ENCODE measurements around the gene TSPAN18. TPM values are rescaled to one million over a fixed set of nuclear protein-coding genes. Genes with fewer than 3 reads are reported as not detected.
A peak's percentile ranks its signal among the peaks of the same experiment; 100 is the strongest.

The TSPAN18 gene
- total RNA-seq, 2 donors from 2014 or later = 2.0 to 7.7 TPM

GRCh38 chr11:44774108-44774507, 47.3 kb downstream of the TSPAN18 start:
- H3K27me3 ChIP-seq (replicated peaks; ENCODE audit: insufficient read depth) = no peaks in the 10 kb centered on the region
- H3K9me3 ChIP-seq = no peaks in the 10 kb centered on the region
- no peaks in the 10 kb centered on the region for H3K36me3 ChIP-seq
- ATAC-seq (ENCODE audit: insufficient number of reproducible peaks, low FRiP score, low read depth) = no peak
- no peak for TF ChIP-seq CTCF (IDR thresholded peaks at IDR 0.05)
- DNase-seq (ENCODE audit: low spot score) = no peak
- peaks cover 6 to 16% of the 10 kb centered on the region in 2 donors for H3K4me1 ChIP-seq (ENCODE audit: control insufficient read depth in 1 of 2, low read depth in 2 of 2)
- no peak overlapping the region for H3K27ac ChIP-seq
- no peak overlapping the region for H3K4me3 ChIP-seq

GRCh38 chr11:44774731-44775130, 48.0 kb downstream of the TSPAN18 start:
- Histone ChIP-seq H3K27ac (no peak overlapping the region), H3K9me3 (no peaks in the 10 kb centered on the region), H3K4me1 (ENCODE audit: control insufficient read depth in 1 of 2, low read depth in 2 of 2) (peaks cover 6 to 16% of the 10 kb centered on the region in 2 donors), H3K27me3 (replicated peaks; ENCODE audit: insufficient read depth) (no peaks in the 10 kb centered on the region), H3K4me3 (no peak overlapping the region), H3K36me3 (no peaks in the 10 kb centered on the region)
- no peak for ATAC-seq (ENCODE audit: insufficient number of reproducible peaks, low FRiP score, low read depth)
- no peak for DNase-seq (ENCODE audit: low spot score)
- no peak for TF ChIP-seq CTCF (IDR thresholded peaks at IDR 0.05)

DNA sequence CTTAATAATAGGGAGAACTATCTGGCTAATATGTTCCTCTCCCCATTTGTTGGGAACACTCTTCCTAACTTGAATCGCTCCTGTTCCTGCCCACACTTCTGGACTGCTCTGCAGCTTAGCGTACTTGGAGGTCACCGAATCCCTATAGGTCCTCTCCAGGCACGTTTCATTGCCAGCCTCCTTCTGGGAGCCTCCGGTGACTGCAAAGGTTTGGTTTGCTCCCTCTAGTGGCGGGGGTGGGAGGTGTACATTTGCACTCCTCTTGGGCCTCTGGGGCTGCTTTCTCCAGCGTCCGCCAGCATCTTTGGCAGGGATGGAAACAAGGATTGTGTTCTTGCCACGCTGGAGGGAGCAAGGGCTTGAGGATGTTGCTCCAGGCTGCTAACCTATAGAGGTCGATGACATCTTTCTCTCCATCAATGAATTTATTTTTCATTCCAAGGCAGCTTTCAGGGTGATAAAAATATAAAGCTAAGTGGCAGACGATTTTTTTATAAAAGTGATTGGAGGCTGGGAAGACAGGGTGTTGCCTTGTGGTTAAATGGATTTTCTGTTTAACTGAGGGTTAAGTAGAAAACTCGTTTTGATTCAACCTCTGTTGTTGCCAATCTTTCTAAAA, 48.7 kb downstream of the TSPAN18 start:
- peaks cover 6 to 16% of the 10 kb centered on the region in 2 donors for H3K4me1 ChIP-seq (ENCODE audit: control insufficient read depth in 1 of 2, low read depth in 2 of 2)
- H3K27me3 ChIP-seq (replicated peaks; ENCODE audit: insufficient read depth) = no peaks in the 10 kb centered on the region
- H3K4me3 ChIP-seq = no peak overlapping the region
- H3K36me3 ChIP-seq = no peaks in the 10 kb centered on the region
- TF ChIP-seq CTCF (IDR thresholded peaks at IDR 0.05) = peak; percentile 51
- DNase-seq (ENCODE audit: low spot score) (no peak), ATAC-seq (ENCODE audit: insufficient number of reproducible peaks, low FRiP score, low read depth) (no peak)
- H3K9me3 ChIP-seq = no peaks in the 10 kb centered on the region
- H3K27ac ChIP-seq = no peak overlapping the region

GRCh38 chr11:44775985-44776446, 49.3 kb downstream of the TSPAN18 start:
- no peak for DNase-seq (ENCODE audit: low spot score)
- Histone ChIP-seq H3K36me3 (no peaks in the 10 kb centered on the region), H3K27me3 (replicated peaks; ENCODE audit: insufficient read depth) (no peaks in the 10 kb centered on the region), H3K9me3 (no peaks in the 10 kb centered on the region), H3K4me3 (no peak overlapping the region), H3K4me1 (ENCODE audit: control insufficient read depth in 1 of 2, low read depth in 2 of 2) (peaks cover 6 to 16% of the 10 kb centered on the region in 2 donors), H3K27ac (no peak overlapping the region)
- TF ChIP-seq CTCF (IDR thresholded peaks at IDR 0.05) = no peak
- no peak for ATAC-seq (ENCODE audit: insufficient number of reproducible peaks, low FRiP score, low read depth)

GRCh38 chr11:44776551-44777208, 49.9 kb downstream of the TSPAN18 start:
- Histone ChIP-seq H3K27ac (no peak overlapping the region), H3K36me3 (no peaks in the 10 kb centered on the region), H3K4me3 (no peak overlapping the region), H3K27me3 (replicated peaks; ENCODE audit: insufficient read depth) (no peaks in the 10 kb centered on the region), H3K4me1 (ENCODE audit: control insufficient read depth in 1 of 2, low read depth in 2 of 2) (peaks cover 6 to 16% of the 10 kb centered on the region in 2 donors), H3K9me3 (no peaks in the 10 kb centered on the region)
- no peak for TF ChIP-seq CTCF (IDR thresholded peaks at IDR 0.05)
- DNase-seq (ENCODE audit: low spot score) = no peak
- ATAC-seq (ENCODE audit: insufficient number of reproducible peaks, low FRiP score, low read depth) = no peak
